IPS-15b (cell line): Measurements from ENCODE around the gene C4orf51.

Experiments used
- H3K27me3 ChIP-seq: one replicate; pipeline ENCODE4 v1.6.1; 2013; ENCODE audit warnings: low read length; ENCODE audit not compliant: control insufficient read depth, insufficient read depth
- H3K36me3 ChIP-seq: one replicate; pipeline ENCODE4 v1.6.1; 2013; ENCODE audit warnings: low read length; ENCODE audit not compliant: control insufficient read depth, insufficient read depth
- H3K4me1 ChIP-seq: one replicate; pipeline ENCODE4 v1.6.1; 2013; ENCODE audit warnings: mild to moderate bottlenecking, low read length; ENCODE audit not compliant: control insufficient read depth, insufficient read depth
- H3K4me3 ChIP-seq: one replicate; pipeline ENCODE4 v1.5.1; 2013; ENCODE audit warnings: low read depth, low read length
- H3K9ac ChIP-seq: one replicate; pipeline ENCODE4 v1.6.1; 2013; ENCODE audit warnings: low read depth, mild to moderate bottlenecking, low read length
- H3K9me3 ChIP-seq: one replicate; pipeline ENCODE4 v1.6.1; 2013; ENCODE audit warnings: mild to moderate bottlenecking, low read length; ENCODE audit not compliant: control insufficient read depth, insufficient read depth

The C4orf51 gene

DNA sequence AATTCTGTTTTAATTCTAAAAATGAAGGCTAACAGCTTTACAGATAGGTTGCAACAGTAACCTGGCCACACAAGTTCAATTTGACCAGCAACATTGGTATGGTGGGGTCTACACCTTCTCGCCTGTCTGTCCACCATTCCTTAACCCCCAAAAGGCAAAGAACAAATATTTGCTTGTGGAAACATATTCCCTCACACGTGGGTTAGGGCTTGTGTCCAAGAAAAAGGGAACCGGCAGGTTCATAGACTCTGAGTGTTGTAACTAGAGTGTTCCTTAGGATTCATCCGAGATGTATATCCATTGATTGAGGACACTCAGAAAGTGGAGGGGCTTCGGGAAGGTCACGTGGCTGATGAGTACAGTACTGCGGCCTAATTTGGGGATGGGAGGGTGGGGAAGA, 54.1 kb downstream of the C4orf51 start:
- Histone ChIP-seq H3K4me3 (no peak overlapping the region), H3K4me1 (peaks cover 15% of the 10 kb centered on the region), H3K36me3 (no peaks in the 10 kb centered on the region), H3K9me3 (no peaks in the 10 kb centered on the region), H3K9ac (no peak overlapping the region), H3K27me3 (no peaks in the 10 kb centered on the region)

DNA sequence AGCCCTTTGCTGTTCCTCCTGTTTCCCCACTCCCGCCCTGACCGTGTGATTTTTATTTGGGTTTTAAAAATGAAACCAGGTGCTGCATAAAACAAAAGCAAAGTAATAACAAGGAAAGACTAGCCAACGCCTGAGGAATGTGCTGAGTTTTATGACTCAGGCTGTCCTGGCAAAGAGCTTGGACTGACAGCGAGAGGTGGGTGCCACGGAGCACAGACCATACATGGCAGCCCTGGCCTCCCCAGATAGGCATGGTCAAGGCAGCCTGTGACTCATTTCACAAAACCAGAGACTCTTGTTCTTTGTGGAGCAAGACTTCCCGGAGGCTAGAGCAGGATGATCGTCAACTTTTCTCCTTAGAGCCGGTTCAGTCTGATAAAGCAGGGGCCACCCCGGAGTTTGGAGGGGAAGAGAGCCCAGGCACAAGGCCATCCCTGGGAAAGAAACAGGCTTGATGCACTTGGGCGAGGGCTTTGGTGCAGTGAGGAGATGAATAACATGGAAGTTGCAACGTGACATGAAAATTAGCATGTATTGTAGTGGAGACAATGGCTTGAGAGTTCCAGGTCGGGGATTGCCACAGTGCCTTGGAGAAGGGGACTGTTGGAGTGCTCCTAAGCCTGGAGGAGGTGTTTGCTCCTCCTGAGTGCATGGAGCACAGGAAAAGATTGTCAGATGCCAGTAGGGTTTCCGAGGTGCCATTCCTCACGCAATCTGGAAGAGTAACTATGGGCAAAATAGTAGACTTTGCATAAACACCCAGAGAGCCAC, 54.8 kb downstream of the C4orf51 start:
- H3K9ac ChIP-seq: no peak overlapping the region
- no peaks in the 10 kb centered on the region for H3K9me3 ChIP-seq
- peaks cover 15% of the 10 kb centered on the region for H3K4me1 ChIP-seq
- H3K27me3 ChIP-seq: no peaks in the 10 kb centered on the region
- H3K36me3 ChIP-seq: no peaks in the 10 kb centered on the region
- H3K4me3 ChIP-seq: no peak overlapping the region

DNA sequence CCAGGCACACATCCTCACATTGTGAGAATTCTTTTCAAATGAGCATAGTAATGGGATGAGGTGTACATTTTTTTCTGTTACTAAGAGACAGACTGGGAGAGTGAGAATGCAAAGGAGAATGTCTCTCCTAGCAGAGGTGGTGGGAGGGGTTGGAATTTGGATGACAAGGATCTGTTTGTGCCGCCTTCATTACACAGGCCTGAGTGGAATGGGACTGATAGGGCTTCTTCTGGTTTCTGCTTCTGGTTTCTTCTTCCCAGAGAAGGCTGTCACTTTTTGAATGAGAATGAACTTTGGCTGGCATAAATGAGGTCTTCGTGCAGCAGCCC, 55.4 kb downstream of the C4orf51 start:
- no peaks in the 10 kb centered on the region for H3K27me3 ChIP-seq
- H3K4me1 ChIP-seq: peaks cover 15% of the 10 kb centered on the region
- H3K9ac ChIP-seq: no peak overlapping the region
- no peak overlapping the region for H3K4me3 ChIP-seq
- H3K36me3 ChIP-seq: no peaks in the 10 kb centered on the region
- H3K9me3 ChIP-seq: no peaks in the 10 kb centered on the region

DNA sequence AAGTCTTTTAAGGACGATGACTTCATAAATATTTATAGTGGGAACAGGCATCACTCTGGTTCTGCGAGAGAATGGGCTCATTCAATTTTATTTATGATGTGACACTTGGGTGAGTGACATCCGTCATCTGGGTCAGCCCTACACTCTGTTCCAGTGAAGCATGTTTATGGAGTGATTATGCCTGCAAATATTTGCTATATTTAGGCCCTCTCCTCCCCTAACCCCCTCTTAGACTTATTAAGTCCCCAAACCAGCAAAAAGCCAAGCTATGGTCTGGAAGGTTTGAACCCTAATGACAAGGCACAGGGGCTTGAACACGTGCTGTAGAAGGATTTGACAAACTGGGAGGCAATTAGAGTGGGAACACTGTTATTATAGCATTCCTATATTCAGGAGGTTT, 55.9 kb downstream of the C4orf51 start:
- H3K4me1 ChIP-seq: peaks cover 15% of the 10 kb centered on the region
- H3K27me3 ChIP-seq: no peaks in the 10 kb centered on the region
- H3K9me3 ChIP-seq: no peaks in the 10 kb centered on the region
- no peak overlapping the region for H3K4me3 ChIP-seq
- H3K9ac ChIP-seq: no peak overlapping the region
- H3K36me3 ChIP-seq: no peaks in the 10 kb centered on the region

DNA sequence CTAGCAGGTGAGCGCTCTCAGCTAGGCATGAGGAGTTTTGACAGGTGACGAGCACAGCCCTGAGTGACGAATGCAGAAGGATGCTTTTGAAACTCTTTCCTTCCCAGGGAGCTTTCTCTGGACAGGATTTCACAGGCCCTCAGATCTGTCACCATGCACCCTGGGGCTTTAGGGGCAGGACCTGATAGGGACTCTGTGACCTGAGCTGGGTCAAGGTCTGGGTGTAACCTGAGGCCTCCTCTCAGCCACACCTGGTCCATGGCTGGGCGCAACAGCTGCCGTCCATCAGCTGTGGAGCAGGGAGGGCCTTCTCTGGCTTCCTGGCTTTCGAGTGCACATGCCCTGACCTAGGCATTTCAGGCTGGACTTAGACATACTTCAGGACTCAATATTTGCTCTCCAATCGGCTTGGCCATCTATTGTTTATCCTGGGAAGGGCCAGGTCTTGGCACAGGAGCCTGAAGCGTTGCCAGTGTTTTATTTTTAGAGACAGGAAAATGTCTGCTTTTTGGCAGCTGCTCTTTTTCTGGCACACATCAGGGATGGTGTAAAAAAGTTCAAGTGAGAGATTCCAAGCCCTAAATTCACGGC, 56.4 kb downstream of the C4orf51 start:
- Histone ChIP-seq H3K27me3 (no peaks in the 10 kb centered on the region), H3K9me3 (no peaks in the 10 kb centered on the region), H3K4me1 (peaks cover 15% of the 10 kb centered on the region), H3K4me3 (no peak overlapping the region), H3K36me3 (no peaks in the 10 kb centered on the region), H3K9ac (no peak overlapping the region)

DNA sequence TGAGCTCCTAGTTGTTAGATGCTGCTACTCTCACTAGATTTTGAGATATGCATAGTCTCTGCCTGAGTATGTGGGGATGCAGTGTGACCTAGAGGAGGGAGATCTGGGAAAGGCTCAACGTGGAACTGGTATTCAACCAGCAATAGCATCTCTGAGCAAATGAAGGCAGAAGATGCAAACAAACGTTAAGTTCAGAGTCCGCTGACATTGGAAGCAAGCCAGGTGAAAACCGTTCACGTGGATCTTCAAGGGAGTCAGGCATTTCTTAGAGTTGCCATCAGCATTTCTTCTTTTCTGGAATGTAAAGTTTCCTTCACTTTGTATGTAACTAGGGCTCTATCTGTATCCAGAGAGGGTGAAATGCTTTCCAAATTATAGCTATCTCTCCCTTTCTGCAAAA, 59.9 kb downstream of the C4orf51 start:
- Histone ChIP-seq H3K9me3 (no peaks in the 10 kb centered on the region), H3K9ac (no peak overlapping the region), H3K36me3 (no peaks in the 10 kb centered on the region), H3K4me3 (no peak overlapping the region), H3K4me1 (peaks cover 2% of the 10 kb centered on the region), H3K27me3 (no peaks in the 10 kb centered on the region)

DNA sequence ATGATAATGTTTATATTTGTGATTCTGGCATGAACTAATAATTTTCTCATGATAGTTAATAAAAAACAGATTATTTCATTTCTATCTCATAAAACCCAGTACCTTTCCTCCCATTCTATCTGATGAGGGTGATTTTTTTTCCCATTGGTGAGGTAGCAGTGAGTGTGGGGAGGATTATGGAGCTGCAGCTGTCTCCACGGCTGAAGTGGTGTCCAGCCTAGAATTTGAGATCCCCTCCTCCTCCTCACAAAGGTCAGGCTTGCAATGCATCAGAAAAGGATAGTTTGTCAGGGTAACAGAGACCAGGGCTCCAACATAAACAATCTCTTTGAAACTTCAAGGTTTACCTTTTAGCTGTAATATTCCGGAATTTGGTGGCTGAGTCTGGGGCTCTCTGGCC, 60.9 kb downstream of the C4orf51 start:
- H3K9me3 ChIP-seq: no peaks in the 10 kb centered on the region
- no peak overlapping the region for H3K9ac ChIP-seq
- H3K4me3 ChIP-seq: no peak overlapping the region
- no peaks in the 10 kb centered on the region for H3K4me1 ChIP-seq
- no peaks in the 10 kb centered on the region for H3K36me3 ChIP-seq
- no peaks in the 10 kb centered on the region for H3K27me3 ChIP-seq

DNA sequence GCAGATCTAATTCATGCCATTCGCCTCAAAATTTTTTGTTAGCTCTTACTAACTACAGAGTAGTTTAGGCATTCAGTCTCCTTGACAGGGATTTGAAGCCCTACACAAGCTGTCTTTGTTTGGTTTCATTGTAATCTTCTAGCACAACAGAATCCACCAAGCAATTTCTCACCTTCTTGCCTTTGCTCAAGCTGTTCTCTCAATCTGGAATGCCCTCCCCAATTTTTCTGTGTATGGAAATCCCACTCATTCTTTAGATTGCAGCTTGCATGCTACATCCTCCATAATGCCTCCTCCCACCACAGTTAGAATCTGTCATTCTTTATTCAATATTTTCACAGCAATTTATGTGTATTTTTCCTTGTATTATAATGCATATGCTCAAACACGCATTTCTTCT, 63.7 kb downstream of the C4orf51 start:
- Histone ChIP-seq H3K9me3 (no peaks in the 10 kb centered on the region), H3K27me3 (no peaks in the 10 kb centered on the region), H3K9ac (no peak overlapping the region), H3K36me3 (no peaks in the 10 kb centered on the region), H3K4me3 (no peak overlapping the region), H3K4me1 (no peaks in the 10 kb centered on the region)

DNA sequence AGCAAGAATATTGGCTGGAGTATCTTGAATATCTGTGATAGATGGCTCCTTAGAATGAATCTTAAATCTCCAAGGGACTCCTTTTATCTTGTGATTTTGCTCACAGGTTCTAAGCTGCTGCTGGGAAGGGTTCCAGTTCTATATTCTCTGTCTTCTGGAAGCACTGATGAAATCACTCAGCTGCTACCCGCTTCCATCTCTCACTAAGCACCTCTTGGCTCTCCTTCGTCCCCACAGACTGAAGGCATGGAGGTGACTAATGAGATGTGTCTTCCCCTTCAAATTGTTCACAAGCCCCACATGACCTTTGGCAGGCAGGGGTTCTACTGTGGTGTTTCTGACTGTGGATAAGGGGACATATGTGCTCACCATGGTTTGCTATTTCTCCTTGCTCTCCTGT, 75.9 kb downstream of the C4orf51 start:
- Histone ChIP-seq H3K36me3 (peaks cover 9% of the 10 kb centered on the region), H3K4me1 (no peaks in the 10 kb centered on the region), H3K9ac (no peak overlapping the region), H3K9me3 (no peaks in the 10 kb centered on the region), H3K4me3 (no peak overlapping the region), H3K27me3 (no peaks in the 10 kb centered on the region)

DNA sequence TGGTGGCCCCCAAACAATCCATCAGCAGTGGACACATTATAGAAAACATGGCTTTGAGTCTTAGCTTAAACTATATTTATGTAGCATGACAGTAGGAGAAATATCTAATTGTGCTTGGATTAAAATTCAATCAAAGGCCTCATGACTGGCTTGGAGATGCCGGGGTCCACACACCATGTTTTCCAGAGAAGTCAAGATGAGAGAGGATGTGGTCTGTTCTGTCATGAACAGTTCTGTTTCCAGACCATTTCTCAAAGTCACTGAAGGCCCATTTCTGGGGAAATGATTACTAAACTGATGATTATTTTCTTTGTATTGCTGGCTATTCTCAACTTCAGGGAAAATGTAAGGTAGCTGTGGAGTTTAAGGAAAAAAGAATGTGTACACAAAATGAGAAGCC, 76.3 kb downstream of the C4orf51 start:
- Histone ChIP-seq H3K4me1 (no peaks in the 10 kb centered on the region), H3K36me3 (peaks cover 13% of the 10 kb centered on the region), H3K9ac (no peak overlapping the region), H3K4me3 (no peak overlapping the region), H3K9me3 (no peaks in the 10 kb centered on the region), H3K27me3 (no peaks in the 10 kb centered on the region)

DNA sequence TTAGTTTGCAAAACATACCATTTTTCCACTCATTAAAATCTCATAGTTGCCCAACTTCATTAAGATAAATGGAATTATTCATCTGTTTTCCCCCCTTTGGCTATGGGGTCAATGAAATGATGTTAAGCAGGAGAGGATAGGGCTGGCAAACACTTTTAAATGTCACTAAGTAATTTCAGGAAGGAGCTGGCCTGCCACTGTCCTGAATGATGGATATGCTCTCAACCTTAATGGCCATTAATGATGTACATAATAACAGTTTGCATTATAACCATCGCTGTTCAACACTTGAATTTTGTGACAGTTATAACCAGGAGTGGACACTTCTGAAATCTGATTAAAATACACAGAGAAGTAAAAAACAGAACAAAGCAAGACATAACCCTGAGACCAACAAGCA, 77.2 kb downstream of the C4orf51 start:
- H3K4me3 ChIP-seq: no peak overlapping the region
- peaks cover 16% of the 10 kb centered on the region for H3K36me3 ChIP-seq
- H3K4me1 ChIP-seq: no peaks in the 10 kb centered on the region
- H3K9ac ChIP-seq: no peak overlapping the region
- no peaks in the 10 kb centered on the region for H3K27me3 ChIP-seq
- no peaks in the 10 kb centered on the region for H3K9me3 ChIP-seq

DNA sequence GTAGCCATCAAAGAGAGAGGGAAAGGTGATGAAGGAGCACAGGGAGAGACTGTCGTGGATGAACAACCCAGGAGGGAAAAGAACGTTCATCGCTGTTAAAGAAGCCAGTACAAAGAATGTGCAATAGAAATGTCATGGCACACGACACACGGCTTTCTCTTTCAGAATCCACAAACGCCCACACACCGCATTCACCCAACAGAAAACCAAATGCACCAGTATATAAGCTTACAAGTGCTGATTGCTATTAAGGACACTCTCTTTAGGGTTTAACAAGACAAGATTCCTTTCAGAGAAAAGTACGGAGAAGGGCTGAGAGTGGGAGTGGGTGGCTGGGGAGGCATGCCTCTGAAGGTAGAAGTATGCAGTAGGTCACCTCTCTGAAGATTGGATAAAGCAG, 80.2 kb downstream of the C4orf51 start:
- no peak overlapping the region for H3K4me3 ChIP-seq
- no peaks in the 10 kb centered on the region for H3K4me1 ChIP-seq
- no peaks in the 10 kb centered on the region for H3K9me3 ChIP-seq
- no peaks in the 10 kb centered on the region for H3K27me3 ChIP-seq
- no peak overlapping the region for H3K9ac ChIP-seq
- H3K36me3 ChIP-seq: peaks cover 33% of the 10 kb centered on the region
